Measurements from ENCODE around the gene KRTAP5-8. TPM values are rescaled to one million over a fixed set of nuclear protein-coding genes. Genes with fewer than 3 reads are reported as not detected.
"Not testable (repeated sequence)": the region's sequence is repeated elsewhere in the genome, so short reads cannot be mapped to it uniquely, and the experiment has no call there.

Gene KRTAP5-8
- total RNA-seq, 2 donors from 2014 or later: 0.68 TPM; not detected in 1

DNA sequence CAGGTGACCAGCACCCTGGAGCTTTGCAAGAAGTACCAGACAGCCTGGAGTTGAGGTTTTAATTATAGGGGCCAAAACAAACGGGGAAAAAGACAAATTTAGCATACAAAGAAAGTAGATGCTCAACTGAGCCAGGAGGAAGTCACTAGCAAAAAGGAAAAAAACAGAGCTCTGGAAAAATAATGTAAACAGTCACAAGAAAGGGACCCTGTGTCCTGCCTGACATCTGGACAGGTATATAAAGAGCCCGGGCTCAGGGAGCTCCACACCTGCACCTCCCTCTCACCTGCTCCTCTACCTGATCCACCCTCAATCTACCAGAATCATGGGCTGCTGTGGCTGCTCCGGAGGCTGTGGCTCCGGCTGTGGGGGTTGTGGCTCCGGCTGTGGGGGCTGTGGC lies 27.4 kb downstream of the KRTAP5-8 start, which contains the start of gene KRTAP5-10:
TSS of gene KRTAP5-10 (plus strand) at position 301 of the 400 bp plus-strand sequence. CDS start at position 326, 25 bp downstream.
- DNase-seq (ENCODE audit: low spot score): no peak
- no peak for ATAC-seq (ENCODE audit: insufficient number of reproducible peaks, low FRiP score, low read depth)

GRCh38 chr11:71566081-71566620 lies 28.3 kb downstream of the KRTAP5-8 start:
- TF ChIP-seq, protein P1, sequence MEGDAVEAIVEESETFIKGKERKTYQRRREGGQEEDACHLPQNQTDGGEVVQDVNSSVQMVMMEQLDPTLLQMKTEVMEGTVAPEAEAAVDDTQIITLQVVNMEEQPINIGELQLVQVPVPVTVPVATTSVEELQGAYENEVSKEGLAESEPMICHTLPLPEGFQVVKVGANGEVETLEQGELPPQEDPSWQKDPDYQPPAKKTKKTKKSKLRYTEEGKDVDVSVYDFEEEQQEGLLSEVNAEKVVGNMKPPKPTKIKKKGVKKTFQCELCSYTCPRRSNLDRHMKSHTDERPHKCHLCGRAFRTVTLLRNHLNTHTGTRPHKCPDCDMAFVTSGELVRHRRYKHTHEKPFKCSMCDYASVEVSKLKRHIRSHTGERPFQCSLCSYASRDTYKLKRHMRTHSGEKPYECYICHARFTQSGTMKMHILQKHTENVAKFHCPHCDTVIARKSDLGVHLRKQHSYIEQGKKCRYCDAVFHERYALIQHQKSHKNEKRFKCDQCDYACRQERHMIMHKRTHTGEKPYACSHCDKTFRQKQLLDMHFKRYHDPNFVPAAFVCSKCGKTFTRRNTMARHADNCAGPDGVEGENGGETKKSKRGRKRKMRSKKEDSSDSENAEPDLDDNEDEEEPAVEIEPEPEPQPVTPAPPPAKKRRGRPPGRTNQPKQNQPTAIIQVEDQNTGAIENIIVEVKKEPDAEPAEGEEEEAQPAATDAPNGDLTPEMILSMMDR (IDR thresholded peaks at IDR 0.05): no peak
- Histone ChIP-seq H3K4me3 (no peak overlapping the region), H3K27me3 (replicated peaks; ENCODE audit: insufficient read depth) (no peaks in the 10 kb centered on the region), H3K27ac (no peak overlapping the region), H3K4me1 (ENCODE audit: control insufficient read depth in 1 of 2, low read depth in 2 of 2) (no peaks in the 10 kb centered on the region), H3K36me3 (no peaks in the 10 kb centered on the region), H3K9me3 (no peaks in the 10 kb centered on the region)
- ATAC-seq (ENCODE audit: insufficient number of reproducible peaks, low FRiP score, low read depth): no peak
- no peak for DNase-seq (ENCODE audit: low spot score)

More for the DNA sequence above, 27.4 kb downstream of the KRTAP5-8 start, which contains the start of gene KRTAP5-10:
- TF ChIP-seq, protein P1 (IDR thresholded peaks at IDR 0.05): no peak
- Histone ChIP-seq H3K27me3 (replicated peaks; ENCODE audit: insufficient read depth) (no peaks in the 10 kb centered on the region), H3K9me3 (no peaks in the 10 kb centered on the region), H3K36me3 (no peaks in the 10 kb centered on the region), H3K4me1 (ENCODE audit: control insufficient read depth in 1 of 2, low read depth in 2 of 2) (no peaks in the 10 kb centered on the region), H3K4me3 (no peak within 1 kb of the TSS), H3K27ac (no peak within 1 kb of the TSS)

- not testable (repeated sequence) for H3K4me1 ChIP-seq (ENCODE audit: control insufficient read depth in 1 of 2, low read depth in 2 of 2); H3K4me3 ChIP-seq; H3K27me3 ChIP-seq (replicated peaks; ENCODE audit: insufficient read depth); DNase-seq (ENCODE audit: low spot score); H3K27ac ChIP-seq; ATAC-seq (ENCODE audit: insufficient number of reproducible peaks, low FRiP score, low read depth); H3K36me3 ChIP-seq; H3K9me3 ChIP-seq
Measured at GRCh38 chr11:71566626-71567599, 29.1 kb downstream of the KRTAP5-8 start.

GRCh38 chr11:71567633-71568032 lies 29.8 kb downstream of the KRTAP5-8 start:
- not testable (repeated sequence) for H3K27ac ChIP-seq; DNase-seq (ENCODE audit: low spot score); H3K36me3 ChIP-seq; H3K4me3 ChIP-seq; H3K4me1 ChIP-seq (ENCODE audit: control insufficient read depth in 1 of 2, low read depth in 2 of 2); ATAC-seq (ENCODE audit: insufficient number of reproducible peaks, low FRiP score, low read depth); H3K9me3 ChIP-seq; H3K27me3 ChIP-seq (replicated peaks; ENCODE audit: insufficient read depth)

DNA sequence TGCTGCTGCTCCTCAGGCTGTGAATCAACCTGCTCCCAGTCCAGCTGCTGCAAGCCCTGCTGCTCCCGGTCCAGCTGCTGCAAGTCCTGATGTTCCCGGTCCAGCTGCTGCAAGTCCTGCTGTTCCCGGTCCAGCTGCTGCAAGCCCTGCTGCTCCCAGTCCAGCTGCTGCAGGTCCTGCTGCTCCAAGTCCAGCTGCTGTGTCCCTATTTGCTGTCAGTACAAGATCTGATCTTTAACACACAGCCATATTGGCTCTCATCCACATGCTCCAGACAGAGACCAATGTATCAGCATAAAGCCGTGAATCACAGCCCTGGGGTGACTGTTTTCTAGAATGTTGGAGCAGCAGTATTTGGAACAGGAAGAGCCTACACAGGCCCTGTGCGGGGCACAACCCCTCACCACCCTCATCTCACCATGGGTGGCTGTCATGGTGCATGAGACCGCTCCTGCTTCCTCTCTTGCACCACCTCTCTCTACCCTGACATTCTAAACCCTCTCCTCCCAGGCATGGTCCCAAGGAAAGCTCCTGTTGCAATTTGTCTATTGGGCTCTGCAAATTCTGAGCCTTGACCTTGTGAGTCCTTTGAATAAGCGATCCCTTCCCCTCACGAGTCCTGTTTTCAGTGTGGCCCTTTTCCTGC lies 31.0 kb downstream of the KRTAP5-8 start:
- Histone ChIP-seq H3K36me3 (no peaks in the 10 kb centered on the region), H3K27me3 (replicated peaks; ENCODE audit: insufficient read depth) (no peaks in the 10 kb centered on the region), H3K4me3 (no peak overlapping the region), H3K27ac (no peak overlapping the region), H3K4me1 (ENCODE audit: control insufficient read depth in 1 of 2, low read depth in 2 of 2) (no peaks in the 10 kb centered on the region), H3K9me3 (no peaks in the 10 kb centered on the region)
- TF ChIP-seq, protein P1 (IDR thresholded peaks at IDR 0.05): no peak
- DNase-seq (ENCODE audit: low spot score): no peak
- ATAC-seq (ENCODE audit: insufficient number of reproducible peaks, low FRiP score, low read depth): no peak

GRCh38 chr11:71571101-71571850 lies 33.5 kb downstream of the KRTAP5-8 start:
- not testable (repeated sequence) for H3K36me3 ChIP-seq; H3K9me3 ChIP-seq; H3K27me3 ChIP-seq (replicated peaks; ENCODE audit: insufficient read depth); DNase-seq (ENCODE audit: low spot score); H3K27ac ChIP-seq; ATAC-seq (ENCODE audit: insufficient number of reproducible peaks, low FRiP score, low read depth); H3K4me3 ChIP-seq; H3K4me1 ChIP-seq (ENCODE audit: control insufficient read depth in 1 of 2, low read depth in 2 of 2)
